M059J (cell line): ENCODE results near the gene TBL2. TPM values are rescaled to one million over a fixed set of nuclear protein-coding genes. Genes with fewer than 3 reads are reported as not detected.
"Not testable (repeated sequence)": the region's sequence is repeated elsewhere in the genome, so short reads cannot be mapped to it uniquely, and the experiment has no call there.

Experiments
- DNase-seq: peaks from one replicate; pipeline ENCODE4 v3.0.0-alpha.2; 2012; ENCODE audit warnings: low read depth
- total RNA-seq: library from RNA; depleted of rRNA; stranded (reverse); fragments of >200 nt; shearing (Covaris generic); gene quantifications from 2 replicates; pipeline ENCODE4 v1.2.3, GENCODE V29; 2014

Gene TBL2
- total RNA-seq, 1 experiment from 2014 or later = 81.0 TPM

GRCh38 chr7:73606801-73607691 lies 28.7 kb upstream of the TBL2 start:
- peak; percentile 48 for DNase-seq

- DNase-seq = no peak
Measured at GRCh38 chr7:73605601-73606220, 27.3 kb upstream of the TBL2 start.

- DNase-seq = peak; percentile 36
Measured at GRCh38 chr7:73602721-73603651, 24.6 kb upstream of the TBL2 start.

- no peak for DNase-seq
Measured at GRCh38 chr7:73599916-73600315, 21.5 kb upstream of the TBL2 start.

DNA sequence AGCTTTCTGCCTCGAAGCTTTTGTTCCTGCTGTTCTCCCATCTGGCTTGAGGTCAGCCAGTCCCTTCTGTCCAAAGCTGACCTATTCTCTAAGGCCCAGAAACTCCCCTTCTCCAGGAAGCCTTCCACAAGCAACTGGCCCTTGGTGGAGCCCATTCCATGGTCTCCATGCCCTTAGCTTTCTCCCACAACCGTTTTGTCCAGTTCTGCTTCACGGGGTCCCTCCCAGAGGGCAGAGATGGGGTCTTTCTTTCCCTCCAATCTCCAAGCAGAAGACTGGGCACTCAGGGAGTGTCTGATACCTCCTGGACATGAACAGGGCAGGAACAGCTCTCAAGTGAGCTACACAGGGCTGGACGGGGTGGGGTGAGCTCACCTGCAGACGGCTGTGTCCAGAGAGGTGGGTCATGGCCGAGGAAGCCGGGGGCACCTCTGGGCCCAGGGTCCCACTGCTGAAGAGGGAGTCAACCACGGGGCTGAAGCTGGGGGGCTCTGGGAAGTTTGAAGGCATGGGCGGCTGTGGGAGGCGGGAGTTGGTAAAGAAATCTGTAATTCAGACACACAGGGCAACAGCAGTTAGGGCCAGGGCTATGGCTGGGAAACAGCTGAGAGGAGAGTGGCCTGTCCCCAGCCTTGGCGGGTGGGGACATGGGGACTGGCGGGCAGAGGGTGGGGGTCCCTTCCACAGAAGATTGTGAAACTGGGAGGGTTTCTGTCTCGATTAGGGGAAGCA lies 20.9 kb upstream of the TBL2 start:
- no peak for DNase-seq

DNA sequence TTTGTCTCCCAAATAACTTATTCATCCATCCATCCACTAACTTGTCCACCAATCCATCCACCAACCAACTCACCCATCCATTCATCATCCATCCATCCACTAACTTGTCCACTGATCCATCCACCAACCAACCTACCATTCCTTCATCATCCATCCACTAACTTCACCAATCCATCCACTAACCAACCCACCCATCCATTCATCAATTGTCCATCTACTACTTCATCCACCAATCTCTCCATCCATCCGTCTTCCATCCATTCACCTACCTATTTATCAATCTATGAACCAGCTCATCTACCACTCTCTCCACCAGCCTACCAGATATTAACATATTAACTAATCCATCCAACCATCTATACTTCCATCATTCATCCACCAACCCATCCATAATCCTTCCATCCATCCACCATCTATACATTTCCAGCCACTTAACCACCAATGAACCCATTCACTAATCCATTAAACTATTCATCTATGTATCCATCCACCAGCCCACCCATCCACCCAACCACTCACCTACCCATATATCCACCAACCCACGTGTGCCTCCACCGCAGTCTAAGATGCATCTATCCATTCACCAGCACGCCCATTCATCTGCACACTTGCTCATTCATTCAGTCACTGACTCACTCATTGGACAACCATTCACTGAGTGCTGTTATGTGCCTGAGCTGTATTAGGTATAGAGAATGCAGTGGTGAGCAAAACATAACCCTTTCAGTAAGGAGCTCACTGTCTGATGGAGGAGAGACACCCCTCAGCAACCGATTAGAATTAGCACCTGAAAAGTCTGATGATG lies 19.8 kb upstream of the TBL2 start:
- no peak for DNase-seq

DNA sequence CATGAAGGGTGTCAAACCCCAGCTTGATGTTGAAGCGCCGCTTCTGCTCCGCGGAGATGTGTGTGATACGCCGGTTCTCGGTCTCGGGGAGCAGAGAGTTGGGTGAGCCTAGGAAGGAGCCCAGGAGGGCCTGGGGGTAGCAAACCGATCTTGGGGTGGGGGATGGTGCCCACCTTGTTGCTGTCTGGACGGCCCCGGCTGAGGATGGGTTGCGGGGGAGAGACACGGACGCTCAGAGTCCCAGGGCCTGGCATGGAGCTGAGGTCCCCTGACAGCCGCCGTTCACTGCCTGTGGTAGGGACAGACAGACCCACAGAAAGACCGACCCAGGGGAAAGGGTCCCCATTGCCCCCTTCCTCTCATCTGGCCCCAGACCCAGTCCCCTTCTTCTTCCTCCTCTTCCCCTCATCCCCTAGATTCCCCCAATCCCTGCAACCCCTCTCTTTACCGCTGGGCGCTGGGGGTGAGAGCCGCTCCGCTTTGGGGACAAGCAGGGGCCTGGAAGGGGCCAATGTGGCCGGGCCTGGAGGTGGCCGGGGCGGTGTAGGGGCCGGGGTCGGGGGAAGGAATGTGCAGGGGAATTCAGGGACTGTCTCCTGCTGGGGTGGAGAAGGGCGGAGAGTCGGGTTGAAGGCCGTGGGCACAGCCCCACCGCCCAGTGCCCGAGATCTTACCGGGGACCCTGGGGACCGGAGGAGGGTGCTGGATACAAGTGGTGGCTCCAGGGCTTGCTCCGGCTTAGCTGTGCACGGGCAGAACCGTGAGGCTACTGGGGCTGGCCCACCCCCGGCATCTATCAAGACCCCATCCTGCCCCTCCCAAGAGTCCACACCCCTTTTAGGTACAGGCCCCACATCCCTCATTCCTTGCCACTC lies 18.0 kb upstream of the TBL2 start:
- DNase-seq = no peak

DNA sequence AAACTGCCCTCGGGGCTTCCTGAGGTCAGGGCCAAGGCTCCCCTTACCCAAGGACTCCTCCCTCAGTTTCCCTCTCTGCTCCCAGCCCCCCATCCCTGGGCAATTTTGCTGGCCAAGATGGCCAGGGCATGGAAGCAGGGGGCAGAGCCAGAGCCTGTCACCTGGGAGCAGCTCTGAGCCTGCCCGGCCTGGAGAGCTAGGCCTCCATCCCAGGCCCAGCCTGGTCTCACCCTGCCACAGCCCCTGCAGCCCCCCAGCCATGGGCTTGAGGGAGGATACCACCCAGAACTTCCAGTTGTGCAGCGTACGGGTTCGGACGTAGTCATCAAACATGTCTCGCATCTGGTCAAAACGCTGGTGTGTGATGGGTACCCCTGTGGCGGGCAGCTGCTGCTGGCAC lies 17.0 kb upstream of the TBL2 start:
- DNase-seq = no peak

DNA sequence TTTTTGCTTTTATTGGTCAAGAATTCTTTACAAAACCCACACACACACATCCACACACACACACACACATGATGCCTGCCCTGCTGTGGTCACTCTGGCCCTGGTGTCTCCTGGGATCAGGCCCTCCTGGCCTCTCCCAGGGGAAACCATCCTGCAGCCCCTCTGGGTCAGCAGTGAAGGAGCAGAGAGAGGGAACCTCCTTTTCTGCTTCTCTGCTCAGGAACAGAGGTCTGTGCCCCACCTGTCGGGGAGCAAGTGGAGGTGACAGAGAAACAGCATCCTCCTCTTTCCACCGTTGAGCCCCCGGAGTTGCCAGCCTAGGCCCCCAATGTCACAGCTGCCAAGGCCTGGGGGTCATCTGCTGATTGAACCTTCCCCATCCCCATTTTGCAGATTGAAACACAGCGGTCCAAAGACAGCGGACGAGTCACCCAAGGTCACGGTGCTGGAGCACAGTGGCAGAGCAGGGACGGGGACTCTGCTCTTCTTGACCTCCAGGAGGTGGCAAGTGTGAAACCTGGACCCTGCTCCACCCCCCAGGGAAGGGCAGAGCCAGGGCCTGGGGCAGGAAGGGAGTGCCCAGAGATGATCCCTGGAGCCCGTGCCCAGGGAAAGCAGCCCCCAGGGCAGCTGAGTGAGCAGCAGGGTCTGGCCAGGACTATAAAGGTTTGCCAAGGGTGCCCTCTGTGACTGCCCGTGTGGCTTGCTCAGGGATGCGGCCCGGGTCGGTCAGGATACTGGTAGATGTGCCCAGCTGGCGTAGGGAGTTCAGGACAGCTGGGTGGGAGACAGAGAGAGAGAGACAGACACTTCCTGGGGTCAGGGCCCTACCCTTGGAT lies 15.0 kb upstream of the TBL2 start:
- DNase-seq = no peak

- no peak for DNase-seq
Measured at GRCh38 chr7:73586911-73587310, 8.5 kb upstream of the TBL2 start.

GRCh38 chr7:73585196-73585595 lies 6.8 kb upstream of the TBL2 start:
- DNase-seq = no peak

- no peak for DNase-seq
Measured at GRCh38 chr7:73582664-73583202, 4.4 kb upstream of the TBL2 start.

- not testable (repeated sequence) for DNase-seq
Measured at GRCh38 chr7:73581006-73581405, 2.6 kb upstream of the TBL2 start.

DNA sequence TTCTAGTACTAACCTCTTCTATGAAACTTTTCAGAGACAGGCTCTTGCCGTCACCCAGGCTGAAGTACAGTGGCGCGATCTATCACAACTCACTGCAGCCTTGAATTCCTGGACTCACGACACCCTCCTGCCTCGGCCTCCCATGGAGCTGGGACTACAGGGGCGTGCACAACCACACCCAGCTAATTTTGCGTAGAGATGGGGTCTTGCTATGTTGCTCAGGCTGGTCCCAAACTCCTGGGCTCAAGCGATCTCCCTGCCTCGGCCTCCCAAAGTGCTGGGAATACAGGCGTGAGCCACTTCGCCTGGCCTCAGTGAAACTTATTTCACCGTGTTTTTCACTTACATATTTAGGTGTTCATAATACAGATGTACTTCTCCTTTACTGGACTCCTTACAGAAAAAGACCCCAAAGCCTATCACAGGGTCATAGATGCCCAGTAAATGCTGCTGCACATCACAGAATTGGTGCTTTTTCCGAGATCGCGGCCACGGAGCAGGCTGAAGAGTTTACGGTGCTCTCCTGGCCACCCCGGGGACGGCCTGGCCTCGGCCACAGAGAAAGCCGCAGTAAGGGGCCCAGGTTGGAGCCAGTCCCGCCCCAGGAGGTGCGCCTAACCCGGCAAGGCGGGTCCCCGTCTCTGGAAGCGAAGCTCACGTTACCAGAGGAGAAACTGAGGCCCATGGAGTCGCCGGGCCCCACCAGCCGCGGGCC lies 595 bp downstream of the TBL2 start:
- DNase-seq = peak; percentile 16

DNA sequence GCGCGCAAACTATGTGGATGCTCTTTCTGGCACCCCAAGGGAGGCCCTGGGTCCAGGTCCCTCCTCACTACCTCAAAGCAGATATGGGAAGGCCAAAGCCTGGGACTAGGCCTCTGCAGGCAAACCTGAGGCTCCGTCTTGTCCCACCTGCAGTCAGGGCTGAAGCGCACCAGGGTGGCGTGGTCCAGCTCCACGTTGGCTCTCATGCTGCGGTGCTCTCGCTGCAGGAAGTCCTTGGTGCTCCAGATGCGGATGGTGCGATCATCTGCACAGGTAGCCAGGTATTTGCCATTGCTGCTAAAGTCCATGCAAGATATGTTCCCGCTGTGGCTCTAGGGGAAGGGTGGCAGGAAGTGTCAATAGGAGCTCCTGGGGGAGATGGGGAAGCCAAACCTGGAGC lies 4.6 kb downstream of the TBL2 start:
- no peak for DNase-seq

- no peak for DNase-seq
Measured at GRCh38 chr7:73573276-73573675, 5.1 kb downstream of the TBL2 start.

GRCh38 chr7:73572767-73573186 lies 5.6 kb downstream of the TBL2 start:
- DNase-seq = no peak

- DNase-seq = no peak
Measured at GRCh38 chr7:73570977-73571376, 7.4 kb downstream of the TBL2 start.
